ENCODE measurements around the gene PLAAT4.

Gene PLAAT4

DNA sequence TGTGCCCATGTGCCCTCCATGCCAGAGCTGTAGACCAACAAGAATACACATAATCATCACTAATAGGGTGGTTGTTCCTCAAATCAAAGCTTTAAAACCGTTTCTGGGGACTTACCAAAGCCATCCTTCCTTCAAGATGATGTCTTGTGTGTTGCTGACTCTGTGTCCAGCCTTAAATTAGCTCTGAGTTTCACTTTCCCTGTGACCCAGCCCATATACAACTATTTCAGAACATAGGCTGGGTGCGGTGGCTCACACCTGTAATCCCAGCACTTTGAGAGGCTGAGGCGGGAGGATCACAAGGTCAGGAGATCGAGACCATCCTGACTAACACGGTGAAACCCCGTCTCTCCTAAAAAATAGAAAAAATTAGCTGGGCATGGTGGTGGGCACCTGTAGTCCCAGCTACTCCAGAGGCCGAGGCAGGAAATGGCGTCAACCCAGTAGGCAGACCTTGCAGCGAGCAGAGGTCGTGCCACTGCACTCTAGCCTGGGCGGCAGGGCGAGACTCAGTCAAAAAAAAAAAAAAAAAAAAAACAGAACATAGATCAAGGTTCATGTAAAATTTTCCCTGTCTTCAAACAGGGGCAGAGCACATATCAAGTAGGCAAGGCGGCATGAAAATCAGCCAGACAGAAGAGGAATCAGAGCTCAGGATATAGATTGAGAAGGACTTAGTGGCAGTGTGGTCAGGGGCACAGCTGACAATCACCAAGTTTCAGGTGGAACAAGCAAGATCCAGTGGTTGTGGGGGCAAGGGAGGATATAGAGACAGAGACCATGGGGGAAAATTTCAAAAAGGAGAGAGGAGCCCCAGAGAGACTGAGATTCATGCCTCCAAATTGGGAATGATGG lies 26.8 kb downstream of the PLAAT4 start, which contains the start of gene PLAAT2:
Gene PLAAT2 (minus strand): TSS at position 179 of the 855 bp plus-strand sequence. CDS start 55 bp downstream, at position 124.
- Histone ChIP-seq H3K4me3 (replicated peaks; ENCODE audit: low read depth, low read length) (no peak within 1 kb of the TSS), H3K27me3 (replicated peaks; ENCODE audit: control insufficient read depth, insufficient read depth, low read length) (no peaks in the 10 kb centered on the region), H3K36me3 (ENCODE audit: control insufficient read depth, insufficient read depth, low read length) (no peaks in the 10 kb centered on the region)
- TF ChIP-seq, protein P1, sequence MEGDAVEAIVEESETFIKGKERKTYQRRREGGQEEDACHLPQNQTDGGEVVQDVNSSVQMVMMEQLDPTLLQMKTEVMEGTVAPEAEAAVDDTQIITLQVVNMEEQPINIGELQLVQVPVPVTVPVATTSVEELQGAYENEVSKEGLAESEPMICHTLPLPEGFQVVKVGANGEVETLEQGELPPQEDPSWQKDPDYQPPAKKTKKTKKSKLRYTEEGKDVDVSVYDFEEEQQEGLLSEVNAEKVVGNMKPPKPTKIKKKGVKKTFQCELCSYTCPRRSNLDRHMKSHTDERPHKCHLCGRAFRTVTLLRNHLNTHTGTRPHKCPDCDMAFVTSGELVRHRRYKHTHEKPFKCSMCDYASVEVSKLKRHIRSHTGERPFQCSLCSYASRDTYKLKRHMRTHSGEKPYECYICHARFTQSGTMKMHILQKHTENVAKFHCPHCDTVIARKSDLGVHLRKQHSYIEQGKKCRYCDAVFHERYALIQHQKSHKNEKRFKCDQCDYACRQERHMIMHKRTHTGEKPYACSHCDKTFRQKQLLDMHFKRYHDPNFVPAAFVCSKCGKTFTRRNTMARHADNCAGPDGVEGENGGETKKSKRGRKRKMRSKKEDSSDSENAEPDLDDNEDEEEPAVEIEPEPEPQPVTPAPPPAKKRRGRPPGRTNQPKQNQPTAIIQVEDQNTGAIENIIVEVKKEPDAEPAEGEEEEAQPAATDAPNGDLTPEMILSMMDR (IDR thresholded peaks at IDR 0.05; ENCODE audit: insufficient read depth, low read length, poor library complexity, severe bottlenecking), result no peak
- no peak for DNase-seq (ENCODE audit: extremely low read depth, insufficient read length)

DNA sequence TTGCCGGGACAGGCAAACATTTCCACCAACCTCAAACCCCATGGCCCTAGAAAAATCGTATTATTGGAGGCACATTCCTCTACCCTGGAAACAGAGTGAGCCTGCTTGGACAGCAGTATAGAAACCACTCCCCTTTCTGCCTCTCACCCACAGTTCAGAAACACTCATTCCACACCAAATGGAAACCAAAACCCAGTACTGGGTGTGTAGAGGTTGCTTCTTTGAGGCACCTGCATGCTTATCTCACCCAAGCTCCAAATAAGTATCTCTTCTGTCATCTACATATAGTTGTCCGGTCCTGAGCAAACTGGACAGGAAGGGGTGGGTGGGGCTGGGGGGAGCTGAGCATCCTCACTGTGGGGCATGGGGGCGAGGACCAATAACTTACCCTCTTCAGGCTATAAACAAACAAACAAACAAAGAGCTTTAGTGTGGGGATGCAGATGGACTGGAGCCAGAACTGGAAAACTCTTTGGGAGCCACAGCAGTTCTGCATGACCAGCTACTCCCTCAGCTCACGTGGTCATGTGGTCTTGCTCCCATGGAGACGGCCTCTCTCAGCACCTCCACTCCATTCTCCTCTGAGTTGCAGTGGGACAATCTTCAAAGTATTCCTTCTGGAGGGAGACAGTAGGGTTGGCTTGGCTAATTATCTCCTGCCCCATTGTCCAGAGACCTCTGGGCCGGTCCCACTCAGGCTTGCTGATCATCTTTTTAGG lies 27.6 kb downstream of the PLAAT4 start:
- H3K27me3 ChIP-seq (replicated peaks; ENCODE audit: control insufficient read depth, insufficient read depth, low read length), result no peaks in the 10 kb centered on the region
- no peaks in the 10 kb centered on the region for H3K36me3 ChIP-seq (ENCODE audit: control insufficient read depth, insufficient read depth, low read length)
- TF ChIP-seq, protein P1 (IDR thresholded peaks at IDR 0.05; ENCODE audit: insufficient read depth, low read length, poor library complexity, severe bottlenecking), result no peak
- no peak overlapping the region for H3K4me3 ChIP-seq (replicated peaks; ENCODE audit: low read depth, low read length)
- no peak for DNase-seq (ENCODE audit: extremely low read depth, insufficient read length)

DNA sequence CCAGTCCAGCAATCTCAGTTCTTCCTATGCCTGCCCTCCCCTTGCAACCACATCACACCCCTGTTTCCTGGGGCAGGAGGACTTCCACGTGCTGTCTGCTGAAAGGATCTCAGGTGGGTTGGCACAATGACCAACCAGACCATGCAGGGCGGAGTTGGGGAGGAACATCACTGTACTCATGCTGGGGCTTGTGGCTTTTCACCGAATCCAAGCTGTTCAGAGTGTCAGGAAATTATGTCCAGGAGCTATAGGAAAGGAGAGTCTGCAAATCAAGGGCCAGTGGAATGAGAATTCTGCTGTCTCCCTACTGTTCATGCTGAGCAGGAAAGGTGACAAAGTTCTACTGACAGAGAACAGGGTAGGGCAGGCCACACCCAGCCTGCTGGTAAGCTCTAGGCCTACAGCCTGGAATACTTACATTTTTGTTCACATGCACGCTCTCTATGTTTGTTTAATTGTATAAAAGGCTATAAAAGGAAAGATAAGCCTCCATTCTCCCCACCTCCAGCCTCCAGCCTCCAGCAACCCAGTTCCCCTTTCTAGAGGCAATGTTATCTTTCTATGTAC lies 28.3 kb downstream of the PLAAT4 start:
- TF ChIP-seq, protein P1 (IDR thresholded peaks at IDR 0.05; ENCODE audit: insufficient read depth, low read length, poor library complexity, severe bottlenecking), result no peak

DNA sequence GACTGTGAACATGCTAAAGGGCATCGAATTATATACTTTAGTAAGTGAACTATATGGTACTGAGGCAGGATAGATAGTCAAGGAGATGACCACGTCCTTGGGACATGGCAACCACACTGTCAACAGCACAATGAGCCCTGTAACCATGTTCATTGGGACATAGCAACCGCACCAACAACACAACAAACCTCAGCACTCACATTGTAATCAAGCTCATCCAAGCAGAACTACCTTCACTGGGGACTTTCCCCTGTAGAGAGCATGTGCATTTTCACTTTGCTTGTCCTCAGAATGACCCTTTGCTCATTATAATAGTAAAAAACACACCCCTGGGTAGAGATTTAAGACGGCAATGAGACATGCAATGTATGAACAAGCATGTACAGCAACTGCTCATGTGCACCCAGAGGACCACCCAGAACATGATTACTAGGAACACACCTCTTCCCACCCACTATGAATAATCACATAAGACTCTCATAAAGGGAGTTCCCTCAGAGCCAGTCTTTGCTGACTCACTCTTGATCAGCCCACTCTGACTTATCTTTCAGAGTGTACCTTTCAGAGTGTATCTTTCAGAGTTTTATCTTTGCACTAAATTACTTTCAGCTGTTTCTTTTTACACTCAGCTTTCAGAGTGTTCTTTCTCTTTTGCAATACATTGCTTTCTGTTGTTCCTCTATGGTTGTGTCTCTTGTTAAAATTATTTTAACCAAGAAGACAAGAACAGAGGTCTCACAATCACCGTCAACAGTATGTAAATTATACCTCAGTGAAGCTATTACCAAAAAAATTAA lies 30.6 kb downstream of the PLAAT4 start:
- Histone ChIP-seq H3K4me3 (replicated peaks; ENCODE audit: low read depth, low read length) (no peak overlapping the region; the same call in 1 of the 2 replicates), H3K36me3 (ENCODE audit: control insufficient read depth, insufficient read depth, low read length) (no peaks in the 10 kb centered on the region)

More for the DNA sequence above, 28.3 kb downstream of the PLAAT4 start:
- Histone ChIP-seq H3K27me3 (replicated peaks; ENCODE audit: control insufficient read depth, insufficient read depth, low read length) (no peaks in the 10 kb centered on the region), H3K36me3 (ENCODE audit: control insufficient read depth, insufficient read depth, low read length) (no peaks in the 10 kb centered on the region), H3K4me3 (replicated peaks; ENCODE audit: low read depth, low read length) (no peak overlapping the region)
- DNase-seq (ENCODE audit: extremely low read depth, insufficient read length), result no peak

DNA sequence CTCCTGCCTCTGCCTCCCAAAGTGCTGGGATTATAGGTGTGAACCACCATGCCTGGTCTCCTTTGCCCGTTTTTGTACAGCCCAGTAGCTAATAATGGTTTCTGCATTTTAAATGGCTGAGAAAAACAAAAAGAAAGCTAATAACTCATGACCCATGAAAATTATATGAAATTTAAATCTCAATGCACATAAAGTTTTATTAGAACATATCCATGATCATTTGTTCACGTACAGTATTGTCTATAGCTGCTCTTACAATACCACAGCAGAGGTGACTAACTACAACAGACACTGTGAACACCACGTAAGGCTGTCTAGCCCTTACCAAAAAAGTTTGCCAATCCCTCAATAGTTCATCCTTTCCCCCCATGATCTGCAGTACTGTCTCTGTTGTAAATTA lies 33.0 kb downstream of the PLAAT4 start:
- no peak overlapping the region for H3K4me3 ChIP-seq (replicated peaks; ENCODE audit: low read depth, low read length)
- H3K36me3 ChIP-seq (ENCODE audit: control insufficient read depth, insufficient read depth, low read length), result no peaks in the 10 kb centered on the region
- no peaks in the 10 kb centered on the region for H3K27me3 ChIP-seq (replicated peaks; ENCODE audit: control insufficient read depth, insufficient read depth, low read length)
- TF ChIP-seq, protein P1 (IDR thresholded peaks at IDR 0.05; ENCODE audit: insufficient read depth, low read length, poor library complexity, severe bottlenecking), result no peak
- DNase-seq (ENCODE audit: extremely low read depth, insufficient read length), result no peak

More for the DNA sequence above, 30.6 kb downstream of the PLAAT4 start:
- DNase-seq (ENCODE audit: extremely low read depth, insufficient read length), result peak; percentile 79
- no peaks in the 10 kb centered on the region for H3K27me3 ChIP-seq (replicated peaks; ENCODE audit: control insufficient read depth, insufficient read depth, low read length)
- TF ChIP-seq, protein P1 (IDR thresholded peaks at IDR 0.05; ENCODE audit: insufficient read depth, low read length, poor library complexity, severe bottlenecking), result no peak

Measured in GM06990 (cell line).